KMS-11 (cell line): ENCODE data around the gene MYBPC3.

Experiments
- H2AFZ ChIP-seq: fragments of 200-600 bp; sonication (generic); 2 replicates; pipeline ENCODE4 v1.6.1; 2016; ENCODE audit warnings: antibody characterized with exemption, mixed run types, low read depth
- H3K27ac ChIP-seq: fragments of 200-600 bp; sonication (generic); 2 replicates; pipeline ENCODE4 v1.6.1; 2016; ENCODE audit warnings: mild to moderate bottlenecking, mixed run types
- H3K27me3 ChIP-seq: fragments of 200-600 bp; sonication (generic); 2 replicates; pipeline ENCODE4 v1.6.1; 2017; ENCODE audit warnings: mild to moderate bottlenecking, low read depth, mixed run types, moderate library complexity; ENCODE audit not compliant: insufficient read depth
- H3K36me3 ChIP-seq: fragments of 200-600 bp; sonication (generic); 2 replicates; pipeline ENCODE4 v1.6.1; 2017; ENCODE audit warnings: mild to moderate bottlenecking, mixed run types; ENCODE audit not compliant: insufficient read depth
- H3K4me1 ChIP-seq: fragments of 200-600 bp; sonication (generic); 2 replicates; pipeline ENCODE4 v1.6.1; 2016; ENCODE audit warnings: mild to moderate bottlenecking, low read depth, mixed run types; ENCODE audit not compliant: poor library complexity, severe bottlenecking
- H3K4me2 ChIP-seq: fragments of 200-600 bp; sonication (generic); 2 replicates; pipeline ENCODE4 v1.7.0; 2016; ENCODE audit warnings: mild to moderate bottlenecking, mixed run types
- H3K4me3 ChIP-seq: fragments of 200-600 bp; sonication (generic); IDR thresholded peaks from 2 replicates; pipeline ENCODE4 v1.6.1; 2017; ENCODE audit warnings: low read depth, low read length, mixed read lengths; ENCODE audit not compliant: insufficient read depth
- H3K79me2 ChIP-seq: fragments of 200-600 bp; sonication (generic); 2 replicates; pipeline ENCODE4 v1.6.1; 2016; ENCODE audit warnings: low read depth, mixed run types; ENCODE audit not compliant: insufficient read depth
- H3K9ac ChIP-seq: fragments of 200-600 bp; sonication (generic); 2 replicates; pipeline ENCODE4 v1.6.1; 2016; ENCODE audit warnings: mild to moderate bottlenecking, mixed run types
- H4K20me1 ChIP-seq: fragments of 200-600 bp; sonication (generic); 2 replicates; pipeline ENCODE4 v1.6.1; 2016; ENCODE audit warnings: mild to moderate bottlenecking, mixed run types; ENCODE audit not compliant: insufficient read depth
- CTCF ChIP-seq: fragments of 200-600 bp; sonication (generic); conservative IDR thresholded peaks from 2 replicates; pipeline ENCODE4 v1.6.1; 2017; ENCODE audit warnings: low read depth, mild to moderate bottlenecking, antibody characterized with exemption, low read length, moderate library complexity, mixed read lengths

MYBPC3 gene

GRCh38 chr11:47289856-47290255 is 62.6 kb downstream of the MYBPC3 start:
- no peak overlapping the region for H2AFZ ChIP-seq
- H3K4me1 ChIP-seq = no peaks in the 10 kb centered on the region
- no peak for TF ChIP-seq CTCF
- no peak overlapping the region for H3K4me2 ChIP-seq
- no peak overlapping the region for H3K9ac ChIP-seq
- H3K27ac ChIP-seq = no peak overlapping the region
- H3K4me3 ChIP-seq = no peak overlapping the region
- H3K27me3 ChIP-seq = no peaks in the 10 kb centered on the region
- no peaks in the 10 kb centered on the region for H4K20me1 ChIP-seq
- H3K36me3 ChIP-seq = no peaks in the 10 kb centered on the region; the same call in 1 of the 2 replicates
- H3K79me2 ChIP-seq = no peaks in the 10 kb centered on the region

- no peaks in the 10 kb centered on the region for H4K20me1 ChIP-seq
- no peak for TF ChIP-seq CTCF
- H3K36me3 ChIP-seq = no peaks in the 10 kb centered on the region; the same call in 1 of the 2 replicates
- no peak overlapping the region for H3K4me2 ChIP-seq
- H3K9ac ChIP-seq = no peak overlapping the region
- no peak overlapping the region for H3K4me3 ChIP-seq
- H2AFZ ChIP-seq = no peak overlapping the region
- H3K4me1 ChIP-seq = no peaks in the 10 kb centered on the region
- H3K27ac ChIP-seq = no peak overlapping the region
- H3K27me3 ChIP-seq = no peaks in the 10 kb centered on the region
- H3K79me2 ChIP-seq = no peaks in the 10 kb centered on the region
Measured at GRCh38 chr11:47288066-47288465, 64.4 kb downstream of the MYBPC3 start.

- Histone ChIP-seq H3K4me2 (no peak overlapping the region), H3K36me3 (no peaks in the 10 kb centered on the region; the same call in 1 of the 2 replicates), H3K4me1 (no peaks in the 10 kb centered on the region), H3K79me2 (no peaks in the 10 kb centered on the region), H3K27me3 (no peaks in the 10 kb centered on the region), H3K9ac (no peak overlapping the region), H4K20me1 (no peaks in the 10 kb centered on the region), H3K27ac (no peak overlapping the region), H3K4me3 (no peak overlapping the region), H2AFZ (no peak overlapping the region)
- no peak for TF ChIP-seq CTCF
Measured at GRCh38 chr11:47285969-47286770, 66.3 kb downstream of the MYBPC3 start.

GRCh38 chr11:47284151-47284550 is 68.4 kb downstream of the MYBPC3 start:
- no peaks in the 10 kb centered on the region for H3K27me3 ChIP-seq
- H3K9ac ChIP-seq = no peak overlapping the region
- no peak overlapping the region for H2AFZ ChIP-seq
- no peaks in the 10 kb centered on the region for H3K79me2 ChIP-seq
- no peaks in the 10 kb centered on the region for H3K4me1 ChIP-seq
- TF ChIP-seq CTCF = no peak
- no peak overlapping the region for H3K4me2 ChIP-seq
- H3K36me3 ChIP-seq = no peaks in the 10 kb centered on the region; the same call in 1 of the 2 replicates
- H4K20me1 ChIP-seq = no peaks in the 10 kb centered on the region
- no peak overlapping the region for H3K27ac ChIP-seq
- no peak overlapping the region for H3K4me3 ChIP-seq
